ENCODE data around the gene HNRNPL.

HNRNPL gene

DNA sequence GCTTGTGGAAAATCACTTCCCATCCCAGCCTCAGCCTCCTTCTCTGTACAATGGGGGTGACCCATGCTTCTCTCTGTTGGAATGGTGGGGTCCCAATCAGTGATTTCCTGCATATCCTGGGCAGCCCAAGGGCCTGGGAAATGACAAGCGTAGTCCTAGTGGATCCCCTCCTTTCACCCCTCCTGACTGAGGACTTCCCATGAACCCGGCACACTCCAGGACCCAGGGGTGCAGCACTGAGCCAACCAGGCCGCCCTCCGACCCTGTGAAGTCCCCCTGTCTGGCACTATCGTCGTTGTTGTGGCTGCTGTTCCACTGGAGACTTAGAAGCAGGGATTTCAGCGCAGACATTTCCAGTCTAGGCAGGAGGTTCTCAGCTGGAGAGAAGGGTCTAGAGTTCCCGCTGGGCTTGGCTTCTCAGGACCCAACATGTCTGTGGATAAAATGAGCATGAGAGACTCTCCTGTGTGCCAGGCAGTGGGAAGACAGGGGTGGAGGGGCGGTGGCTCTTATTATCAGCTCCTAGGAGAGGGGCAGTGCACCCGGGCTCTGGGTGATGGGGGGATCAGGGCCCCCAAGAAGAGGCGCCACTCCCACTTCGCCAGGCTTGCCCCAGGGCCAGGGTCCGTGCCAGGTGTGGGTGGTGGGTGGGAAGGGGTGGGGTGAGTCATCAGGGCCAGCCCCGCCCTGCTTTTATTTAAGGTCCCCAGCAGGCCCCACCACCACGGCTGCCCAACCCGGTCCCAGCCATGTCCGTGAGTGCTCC, 61.1 kb downstream of the HNRNPL start, which contains the start of gene LGALS7B:
TSS of gene LGALS7B (plus strand) at position 723 of the 766 bp plus-strand sequence. CDS start at position 750, 27 bp downstream.
- Histone ChIP-seq H3K9ac (no peak within 1 kb of the TSS), H3K4me2 (no peak within 1 kb of the TSS), H3K79me2 (ENCODE audit: insufficient read depth, low read depth) (no peaks in the 10 kb centered on the region), H2AFZ (ENCODE audit: low read depth) (no peak within 1 kb of the TSS), H3K4me1 (ENCODE audit: low read depth, poor library complexity, severe bottlenecking) (no peaks in the 10 kb centered on the region), H3K36me3 (ENCODE audit: insufficient read depth) (no peaks in the 10 kb centered on the region), H3K27me3 (ENCODE audit: insufficient read depth, low read depth) (no peaks in the 10 kb centered on the region), H3K27ac (no peak within 1 kb of the TSS), H3K4me3 (IDR thresholded peaks at IDR 0.05; ENCODE audit: insufficient read depth, low read depth, low read length) (no peak within 1 kb of the TSS), H4K20me1 (ENCODE audit: insufficient read depth) (no peaks in the 10 kb centered on the region)
- no peak for TF ChIP-seq CTCF (conservative IDR thresholded peaks at IDR 0.05; ENCODE audit: low read depth, low read length)

GRCh38 chr19:38786572-38787265, 63.1 kb downstream of the HNRNPL start:
- H3K36me3 ChIP-seq (ENCODE audit: insufficient read depth): no peaks in the 10 kb centered on the region
- H3K4me2 ChIP-seq: no peak overlapping the region
- H2AFZ ChIP-seq (ENCODE audit: low read depth): no peak overlapping the region
- H3K27ac ChIP-seq: no peak overlapping the region
- no peaks in the 10 kb centered on the region for H3K79me2 ChIP-seq (ENCODE audit: insufficient read depth, low read depth)
- no peak for TF ChIP-seq CTCF (conservative IDR thresholded peaks at IDR 0.05; ENCODE audit: low read depth, low read length)
- H3K27me3 ChIP-seq (ENCODE audit: insufficient read depth, low read depth): peaks cover 4% of the 10 kb centered on the region; the same call in 1 of the 2 replicates
- H3K4me3 ChIP-seq (IDR thresholded peaks at IDR 0.05; ENCODE audit: insufficient read depth, low read depth, low read length): no peak overlapping the region
- H3K4me1 ChIP-seq (ENCODE audit: low read depth, poor library complexity, severe bottlenecking): no peaks in the 10 kb centered on the region
- H4K20me1 ChIP-seq (ENCODE audit: insufficient read depth): no peaks in the 10 kb centered on the region
- H3K9ac ChIP-seq: no peak overlapping the region
